Astrocyte (in vitro differentiated cells and primary cell): ENCODE measurements around the gene CAPRIN2. TPM values are rescaled to one million over a fixed set of nuclear protein-coding genes. Genes with fewer than 3 reads are reported as not detected.
A peak's percentile ranks its signal among the peaks of the same experiment; 100 is the strongest.

Experiments used
- DNase-seq: peaks from one replicate; pipeline ENCODE4 v3.0.0-alpha.2; 2010; ENCODE audit warnings: low read depth
- FAIRE-seq: peaks from 2 replicates; lab custom pipeline; 2011; peaks lifted over from hg19 to GRCh38; lab: Jason Lieb, UNC
- H2AFZ ChIP-seq: 2 replicates; pipeline ENCODE4 v1.6.0; 2012; ENCODE audit warnings: low read depth, low read length, inconsistent platforms
- H3K27ac ChIP-seq: 2 replicates; pipeline ENCODE4 v1.5.1; 2011; ENCODE audit warnings: low read depth, low read length, inconsistent platforms
- H3K27me3 ChIP-seq: 2 replicates; pipeline ENCODE4 v1.6.0; 2011; ENCODE audit warnings: low read length, inconsistent platforms; ENCODE audit not compliant: insufficient read depth
- H3K36me3 ChIP-seq: 2 replicates; pipeline ENCODE4 v1.5.1; 2011; ENCODE audit warnings: low read length, inconsistent platforms; ENCODE audit not compliant: insufficient read depth
- H3K4me1 ChIP-seq: 2 replicates; pipeline ENCODE4 v1.5.1; 2011; ENCODE audit warnings: low read length, inconsistent platforms; ENCODE audit not compliant: insufficient read depth
- H3K4me2 ChIP-seq: 2 replicates; pipeline ENCODE4 v1.6.0; 2012; ENCODE audit warnings: low read length, inconsistent platforms
- H3K4me3 ChIP-seq: 2 replicates; pipeline ENCODE4 v1.5.1; 2011; ENCODE audit warnings: low read depth, mild to moderate bottlenecking, low read length, inconsistent platforms; ENCODE audit not compliant: insufficient read depth
- H3K79me2 ChIP-seq: 2 replicates; pipeline ENCODE4 v1.6.0; 2012; ENCODE audit warnings: mild to moderate bottlenecking, low read length, inconsistent platforms; ENCODE audit not compliant: insufficient read depth
- H3K9ac ChIP-seq: 2 replicates; pipeline ENCODE4 v1.6.0; 2012; ENCODE audit warnings: mild to moderate bottlenecking, low read length, inconsistent platforms
- H3K9me3 ChIP-seq: 2 replicates; pipeline ENCODE4 v1.5.1; 2012; ENCODE audit warnings: low read depth, mild to moderate bottlenecking, low read length, inconsistent platforms; ENCODE audit not compliant: insufficient read depth
- H4K20me1 ChIP-seq: 2 replicates; pipeline ENCODE4 v1.6.0; 2012; ENCODE audit warnings: low read length, inconsistent platforms; ENCODE audit not compliant: insufficient read depth
- H3K27ac Mint-ChIP-seq: one replicate; pipeline ENCODE4 v1.8.0; 2021; ENCODE audit warnings: mild to moderate bottlenecking, mixed read lengths; ENCODE audit not compliant: unreplicated experiment
- H3K27me3 Mint-ChIP-seq: one replicate; pipeline ENCODE4 v1.8.0; 2021; ENCODE audit warnings: low read depth, mixed read lengths; ENCODE audit not compliant: unreplicated experiment
- H3K36me3 Mint-ChIP-seq: one replicate; pipeline ENCODE4 v1.8.0; 2021; ENCODE audit warnings: low read depth, mixed read lengths; ENCODE audit not compliant: unreplicated experiment
- H3K4me1 Mint-ChIP-seq: one replicate; pipeline ENCODE4 v1.8.0; 2021; ENCODE audit warnings: low read depth, mixed read lengths; ENCODE audit not compliant: unreplicated experiment
- H3K4me3 Mint-ChIP-seq: one replicate; pipeline ENCODE4 v1.8.0; 2021; ENCODE audit warnings: mild to moderate bottlenecking, moderate library complexity, mixed read lengths; ENCODE audit not compliant: unreplicated experiment
- H3K9me3 Mint-ChIP-seq: one replicate; pipeline ENCODE4 v1.8.0; 2021; ENCODE audit warnings: mild to moderate bottlenecking, mixed read lengths; ENCODE audit not compliant: unreplicated experiment
- EZH2 ChIP-seq: IDR thresholded peaks from 2 replicates; pipeline ENCODE4 v1.6.1; 2012; ENCODE audit warnings: mild to moderate bottlenecking, low read length, inconsistent platforms; ENCODE audit not compliant: insufficient read depth
- total RNA-seq: library from RNA; stranded (reverse); gene quantifications from 2 replicates; pipeline ENCODE4 v1.2.1, GENCODE V29; 2021
- TF ChIP-seq, protein P1 (sequence below): IDR thresholded peaks from 2 replicates; pipeline ENCODE4 v1.5.1; 2011; ENCODE audit warnings: low read depth, mild to moderate bottlenecking, inconsistent platforms, low read length, moderate library complexity; ENCODE audit not compliant: insufficient read depth

The CAPRIN2 gene
- total RNA-seq, 1 donor from 2014 or later, result 23.1 TPM

DNA sequence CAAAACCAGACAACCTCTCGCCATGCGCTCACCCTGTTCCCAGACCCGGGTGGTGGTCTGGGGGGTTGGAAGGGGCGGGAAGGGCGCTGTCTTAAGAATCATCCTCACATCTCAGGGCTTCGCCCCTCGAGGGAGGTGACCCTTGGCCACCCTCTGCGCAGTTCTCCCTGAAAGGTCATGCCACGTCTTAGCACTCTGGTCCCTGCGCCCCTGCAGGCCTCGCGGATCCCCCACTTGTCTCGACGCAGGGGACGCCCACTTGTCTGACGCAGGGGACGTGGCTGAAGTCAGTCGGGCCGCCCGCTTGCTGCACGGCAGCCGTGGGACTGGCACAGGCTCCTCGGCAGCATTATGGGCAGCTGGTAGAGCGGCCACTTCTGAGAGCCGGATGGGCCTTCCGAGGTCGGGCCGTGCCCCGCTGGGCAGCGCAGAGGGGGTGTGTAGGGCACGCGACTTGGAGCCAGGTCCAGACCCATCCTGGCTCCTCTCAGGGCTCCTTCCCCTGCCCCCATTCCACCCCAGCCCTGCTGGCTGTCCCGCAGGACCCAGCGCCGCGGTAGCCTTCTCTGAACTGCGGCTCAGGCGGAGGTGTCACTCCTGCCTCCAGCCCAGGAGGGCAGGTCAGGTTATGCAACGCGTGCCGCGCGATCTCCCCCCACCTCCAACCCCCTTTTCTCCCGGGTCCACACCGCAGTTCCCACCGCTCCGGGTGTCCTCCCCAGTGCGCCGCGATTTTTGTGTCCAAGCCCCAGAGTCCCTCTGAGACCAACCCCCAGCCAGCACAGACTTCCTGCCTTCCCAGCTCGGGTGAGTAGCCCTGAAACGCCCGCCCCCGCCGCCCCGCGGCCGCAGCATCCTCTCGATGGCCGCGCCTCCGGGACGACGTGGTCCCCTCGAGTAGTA, 40.9 kb upstream of the CAPRIN2 start:
- no peaks in the 10 kb centered on the region for H3K9me3 Mint-ChIP-seq
- Histone ChIP-seq H4K20me1 (no peaks in the 10 kb centered on the region), H3K9me3 (no peaks in the 10 kb centered on the region), H2AFZ (peak overlapping the region; percentile 67), H3K79me2 (peaks cover 12% of the 10 kb centered on the region), H3K27ac (peak overlapping the region; percentile 99), H3K9ac (peak overlapping the region; percentile 96), H3K27me3 (no peaks in the 10 kb centered on the region), H3K4me1 (peaks cover 36% of the 10 kb centered on the region), H3K36me3 (peaks cover 17% of the 10 kb centered on the region), H3K4me2 (peak overlapping the region; percentile 96), H3K4me3 (peak overlapping the region; percentile 75)
- peak overlapping the region; percentile 88 for H3K4me3 Mint-ChIP-seq
- peak overlapping the region; percentile 90 for H3K27ac Mint-ChIP-seq
- H3K27me3 Mint-ChIP-seq, result no peaks in the 10 kb centered on the region
- DNase-seq (peak; percentile 77), FAIRE-seq (no peak)
- H3K36me3 Mint-ChIP-seq, result peaks cover 2% of the 10 kb centered on the region
- H3K4me1 Mint-ChIP-seq, result peaks cover 20% of the 10 kb centered on the region
- TF ChIP-seq, protein P1, sequence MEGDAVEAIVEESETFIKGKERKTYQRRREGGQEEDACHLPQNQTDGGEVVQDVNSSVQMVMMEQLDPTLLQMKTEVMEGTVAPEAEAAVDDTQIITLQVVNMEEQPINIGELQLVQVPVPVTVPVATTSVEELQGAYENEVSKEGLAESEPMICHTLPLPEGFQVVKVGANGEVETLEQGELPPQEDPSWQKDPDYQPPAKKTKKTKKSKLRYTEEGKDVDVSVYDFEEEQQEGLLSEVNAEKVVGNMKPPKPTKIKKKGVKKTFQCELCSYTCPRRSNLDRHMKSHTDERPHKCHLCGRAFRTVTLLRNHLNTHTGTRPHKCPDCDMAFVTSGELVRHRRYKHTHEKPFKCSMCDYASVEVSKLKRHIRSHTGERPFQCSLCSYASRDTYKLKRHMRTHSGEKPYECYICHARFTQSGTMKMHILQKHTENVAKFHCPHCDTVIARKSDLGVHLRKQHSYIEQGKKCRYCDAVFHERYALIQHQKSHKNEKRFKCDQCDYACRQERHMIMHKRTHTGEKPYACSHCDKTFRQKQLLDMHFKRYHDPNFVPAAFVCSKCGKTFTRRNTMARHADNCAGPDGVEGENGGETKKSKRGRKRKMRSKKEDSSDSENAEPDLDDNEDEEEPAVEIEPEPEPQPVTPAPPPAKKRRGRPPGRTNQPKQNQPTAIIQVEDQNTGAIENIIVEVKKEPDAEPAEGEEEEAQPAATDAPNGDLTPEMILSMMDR, result no peak
- TF ChIP-seq EZH2, result no peak

DNA sequence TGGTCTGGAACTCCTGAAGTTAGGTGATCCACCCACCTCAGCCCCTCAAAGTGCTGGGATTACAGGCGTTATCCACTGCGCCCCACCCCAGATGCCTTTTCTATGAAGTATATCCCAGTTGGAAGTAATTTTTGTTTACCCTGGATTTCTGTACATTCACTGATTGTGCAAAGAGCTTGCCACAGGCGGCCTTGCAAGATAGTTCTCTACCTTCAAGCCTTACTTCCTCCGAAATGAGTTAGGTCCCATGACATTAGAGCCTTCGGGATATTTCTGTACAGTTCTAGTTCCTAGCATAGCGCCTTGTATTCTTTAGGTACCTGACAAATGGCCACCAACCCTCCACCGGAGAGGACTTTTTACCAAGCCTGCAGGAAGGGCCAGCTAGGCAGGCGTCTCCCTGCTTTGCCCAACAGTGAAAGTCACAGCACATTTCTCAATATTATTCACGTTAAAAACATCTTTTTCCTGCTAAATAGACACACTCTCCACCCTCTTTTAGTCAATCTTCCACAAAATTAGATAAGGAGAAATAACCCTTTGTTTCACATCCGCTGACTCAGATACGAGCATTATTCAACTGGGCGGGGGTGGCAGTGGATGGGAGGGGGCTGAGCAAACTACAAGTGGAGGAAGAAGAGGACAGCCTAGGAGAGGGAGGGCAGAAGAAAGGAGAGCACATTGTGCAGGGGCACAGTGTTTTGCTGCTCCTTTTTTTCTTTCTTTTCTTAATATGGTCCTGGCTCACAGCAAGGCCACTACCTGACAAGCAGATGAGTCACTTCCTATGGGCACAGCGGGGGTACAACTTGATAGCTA, 40.0 kb upstream of the CAPRIN2 start:
- peak; percentile 76 for FAIRE-seq
- Histone ChIP-seq H3K4me2 (peak overlapping the region; percentile 96), H3K27ac (peak overlapping the region; percentile 99), H3K36me3 (peaks cover 10% of the 10 kb centered on the region), H3K9me3 (no peaks in the 10 kb centered on the region), H2AFZ (peak overlapping the region; percentile 3), H3K9ac (peak overlapping the region; percentile 96), H3K4me3 (peak overlapping the region; percentile 75), H3K79me2 (peaks cover 12% of the 10 kb centered on the region), H4K20me1 (no peaks in the 10 kb centered on the region), H3K4me1 (peaks cover 36% of the 10 kb centered on the region), H3K27me3 (no peaks in the 10 kb centered on the region)
- Mint-ChIP-seq H3K9me3 (no peaks in the 10 kb centered on the region), H3K36me3 (peaks cover 2% of the 10 kb centered on the region), H3K4me1 (peaks cover 20% of the 10 kb centered on the region), H3K27me3 (no peaks in the 10 kb centered on the region), H3K4me3 (peak overlapping the region; percentile 88), H3K27ac (peak overlapping the region; percentile 90)
- DNase-seq, result peak; percentile 96
- TF ChIP-seq, protein P1, result no peak
- TF ChIP-seq EZH2, result no peak
